ENCODE measurements around the gene PPARG.

Gene PPARG

DNA sequence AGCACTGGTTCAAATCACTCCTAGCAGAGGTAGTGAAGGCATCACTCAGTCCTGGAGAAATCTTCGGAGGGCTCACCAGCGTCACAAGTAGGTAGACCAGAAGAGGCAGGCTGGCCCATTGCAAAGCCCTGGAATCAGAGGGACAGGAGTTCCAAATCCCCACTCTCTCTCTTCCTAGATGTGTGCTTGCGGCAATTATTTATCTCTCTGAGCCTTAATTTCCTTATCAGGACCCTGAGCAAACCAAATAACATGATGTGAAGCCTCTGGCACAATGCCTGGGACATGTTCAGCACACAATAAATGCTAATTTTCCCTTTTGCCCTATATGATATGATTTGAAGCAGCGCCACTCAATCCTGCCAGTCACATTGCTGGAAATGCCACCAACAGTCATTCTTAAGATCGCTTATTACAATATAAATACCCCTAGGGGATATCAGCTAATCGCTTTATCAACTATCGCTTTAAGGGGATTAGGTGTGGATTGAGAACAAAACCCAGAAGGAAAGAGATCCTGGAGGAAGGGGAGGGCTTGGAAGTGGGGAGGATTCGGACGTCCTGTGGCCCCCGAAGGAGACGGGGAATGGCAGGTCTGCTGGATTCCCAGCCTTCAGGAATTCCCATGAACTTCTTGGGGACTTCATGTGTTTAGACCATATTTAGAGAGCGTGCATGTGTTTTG is 135.9 kb downstream of the PPARG start:
- H3K4me3 ChIP-seq (ENCODE audit: control insufficient read depth, low read depth, low read length): no peak overlapping the region
- TF ChIP-seq, protein P1, sequence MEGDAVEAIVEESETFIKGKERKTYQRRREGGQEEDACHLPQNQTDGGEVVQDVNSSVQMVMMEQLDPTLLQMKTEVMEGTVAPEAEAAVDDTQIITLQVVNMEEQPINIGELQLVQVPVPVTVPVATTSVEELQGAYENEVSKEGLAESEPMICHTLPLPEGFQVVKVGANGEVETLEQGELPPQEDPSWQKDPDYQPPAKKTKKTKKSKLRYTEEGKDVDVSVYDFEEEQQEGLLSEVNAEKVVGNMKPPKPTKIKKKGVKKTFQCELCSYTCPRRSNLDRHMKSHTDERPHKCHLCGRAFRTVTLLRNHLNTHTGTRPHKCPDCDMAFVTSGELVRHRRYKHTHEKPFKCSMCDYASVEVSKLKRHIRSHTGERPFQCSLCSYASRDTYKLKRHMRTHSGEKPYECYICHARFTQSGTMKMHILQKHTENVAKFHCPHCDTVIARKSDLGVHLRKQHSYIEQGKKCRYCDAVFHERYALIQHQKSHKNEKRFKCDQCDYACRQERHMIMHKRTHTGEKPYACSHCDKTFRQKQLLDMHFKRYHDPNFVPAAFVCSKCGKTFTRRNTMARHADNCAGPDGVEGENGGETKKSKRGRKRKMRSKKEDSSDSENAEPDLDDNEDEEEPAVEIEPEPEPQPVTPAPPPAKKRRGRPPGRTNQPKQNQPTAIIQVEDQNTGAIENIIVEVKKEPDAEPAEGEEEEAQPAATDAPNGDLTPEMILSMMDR (conservative IDR thresholded peaks at IDR 0.05; ENCODE audit: control insufficient read depth, insufficient read depth, low read depth, low read length): no peak

DNA sequence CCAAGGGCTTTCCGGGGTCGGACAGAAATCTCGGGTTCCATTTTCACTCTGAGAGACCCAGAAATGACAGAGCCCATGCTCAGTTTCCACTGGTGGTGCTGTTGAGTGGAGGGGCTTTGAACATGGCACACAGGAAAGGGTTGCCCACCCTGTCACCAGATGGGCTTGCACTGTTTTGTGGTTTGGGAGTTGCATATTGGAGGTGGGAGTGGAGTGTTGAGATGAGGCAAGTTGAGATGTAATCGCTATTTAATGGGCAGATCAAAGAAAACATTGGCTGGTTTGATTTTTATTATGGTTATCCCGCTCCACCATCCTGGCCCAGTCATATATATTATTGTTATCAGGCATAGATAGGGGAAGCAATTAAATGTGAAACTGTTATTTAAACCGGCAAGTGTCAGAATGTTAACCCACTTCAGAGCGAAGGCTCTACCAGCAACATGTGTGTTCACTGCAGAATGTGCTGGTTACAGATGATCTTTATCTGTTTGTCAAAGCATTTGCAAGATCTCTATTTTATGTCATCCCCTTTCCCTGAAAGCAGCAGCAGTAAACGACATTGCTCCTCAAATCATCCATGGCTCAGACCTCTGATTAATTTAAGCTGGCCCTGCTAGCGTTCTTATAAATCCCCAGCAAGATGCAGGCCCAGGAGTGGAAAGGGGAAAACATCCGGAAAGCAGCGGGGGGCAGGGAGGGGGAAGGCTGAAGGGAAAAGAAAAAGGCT is 137.1 kb downstream of the PPARG start:
- TF ChIP-seq, protein P1 (conservative IDR thresholded peaks at IDR 0.05; ENCODE audit: control insufficient read depth, insufficient read depth, low read depth, low read length): no peak
- H3K4me3 ChIP-seq (ENCODE audit: control insufficient read depth, low read depth, low read length): no peak overlapping the region
- DNase-seq (ENCODE audit: low read depth): no peak

More for the DNA sequence above, 135.9 kb downstream of the PPARG start:
- DNase-seq (ENCODE audit: low read depth): no peak

DNA sequence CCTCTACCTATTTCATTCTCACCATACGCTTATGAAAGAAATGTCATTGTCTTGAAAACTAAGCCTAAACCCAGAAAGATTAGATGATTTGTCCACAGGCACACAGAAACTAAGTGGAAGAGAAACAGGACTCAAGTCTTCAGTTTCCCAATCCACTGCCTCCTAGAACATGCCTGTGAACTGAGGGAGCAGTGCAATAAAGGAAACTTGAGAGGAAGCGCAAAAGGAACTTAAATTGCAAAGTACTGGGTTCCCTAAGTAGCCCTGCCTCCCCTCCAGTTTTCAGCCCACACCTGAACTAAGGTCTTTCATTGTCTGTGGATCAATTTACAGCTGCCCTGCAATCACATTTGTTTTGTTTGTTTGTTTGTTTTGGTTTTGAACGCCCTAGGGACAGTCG is 138.7 kb downstream of the PPARG start:
- DNase-seq (ENCODE audit: low read depth): peak; percentile 18
- TF ChIP-seq, protein P1 (conservative IDR thresholded peaks at IDR 0.05; ENCODE audit: control insufficient read depth, insufficient read depth, low read depth, low read length): no peak
- H3K4me3 ChIP-seq (ENCODE audit: control insufficient read depth, low read depth, low read length): no peak overlapping the region

DNA sequence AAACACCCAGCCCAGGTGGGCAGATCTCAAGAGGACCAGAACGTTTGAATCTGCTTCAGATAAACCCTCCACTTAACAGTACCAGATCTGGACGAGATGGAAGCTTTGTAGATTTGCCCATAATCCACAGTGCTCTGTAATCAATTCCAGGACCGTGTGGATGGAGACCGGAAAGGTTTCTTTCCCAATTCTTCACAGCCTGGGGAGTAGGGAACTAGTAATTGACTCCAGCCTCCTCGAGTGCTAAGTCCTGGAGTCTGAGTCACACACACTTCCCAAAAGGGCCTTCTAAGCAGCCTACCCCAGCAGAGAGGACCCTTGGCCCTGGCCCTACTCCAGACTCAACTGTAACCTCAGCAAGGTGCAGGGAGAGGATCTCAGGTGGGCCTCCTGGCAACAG is 139.3 kb downstream of the PPARG start:
- DNase-seq (ENCODE audit: low read depth): peak; percentile 64
- TF ChIP-seq, protein P1 (conservative IDR thresholded peaks at IDR 0.05; ENCODE audit: control insufficient read depth, insufficient read depth, low read depth, low read length): no peak
- H3K4me3 ChIP-seq (ENCODE audit: control insufficient read depth, low read depth, low read length): no peak overlapping the region

DNA sequence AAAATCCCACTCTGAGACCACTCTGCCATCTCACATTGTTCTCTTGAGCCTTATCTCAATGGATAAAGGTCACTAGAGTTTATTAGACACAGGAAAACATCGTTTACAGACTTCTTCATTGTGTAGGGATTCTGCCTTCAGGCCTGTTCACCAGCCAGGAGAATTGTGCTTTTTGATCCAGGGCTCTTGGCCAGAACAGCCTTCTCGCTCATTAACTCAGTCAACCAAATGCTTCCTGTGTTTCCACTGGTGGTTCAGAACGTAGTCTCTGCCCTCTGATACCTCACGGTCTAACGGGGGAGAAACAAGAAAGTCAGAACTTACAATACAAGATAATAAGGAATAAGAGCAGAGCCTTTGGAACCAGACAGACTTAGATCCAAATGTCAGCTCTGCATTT is 141.2 kb downstream of the PPARG start:
- H3K4me3 ChIP-seq (ENCODE audit: control insufficient read depth, low read depth, low read length): no peak overlapping the region
- TF ChIP-seq, protein P1 (conservative IDR thresholded peaks at IDR 0.05; ENCODE audit: control insufficient read depth, insufficient read depth, low read depth, low read length): no peak
- no peak for DNase-seq (ENCODE audit: low read depth)

DNA sequence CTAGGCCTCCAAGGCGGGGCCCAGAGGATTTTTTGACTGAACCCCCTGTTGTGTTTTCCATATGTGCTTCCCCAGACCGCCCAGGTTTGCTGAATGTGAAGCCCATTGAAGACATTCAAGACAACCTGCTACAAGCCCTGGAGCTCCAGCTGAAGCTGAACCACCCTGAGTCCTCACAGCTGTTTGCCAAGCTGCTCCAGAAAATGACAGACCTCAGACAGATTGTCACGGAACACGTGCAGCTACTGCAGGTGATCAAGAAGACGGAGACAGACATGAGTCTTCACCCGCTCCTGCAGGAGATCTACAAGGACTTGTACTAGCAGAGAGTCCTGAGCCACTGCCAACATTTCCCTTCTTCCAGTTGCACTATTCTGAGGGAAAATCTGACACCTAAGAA is 145.0 kb downstream of the PPARG start:
- no peak for DNase-seq (ENCODE audit: low read depth)
- TF ChIP-seq, protein P1 (conservative IDR thresholded peaks at IDR 0.05; ENCODE audit: control insufficient read depth, insufficient read depth, low read depth, low read length): no peak

More for the DNA sequence above, 145.0 kb downstream of the PPARG start:
- no peak overlapping the region for H3K4me3 ChIP-seq (ENCODE audit: control insufficient read depth, low read depth, low read length)
